HL-60 (cell line): ENCODE data around the gene CAMTA1.

Experiments
- CTCF ChIP-seq: IDR thresholded peaks from one replicate; pipeline ENCODE4 v1.5.1; 2011; ENCODE audit warnings: low read length, control low read depth, inconsistent platforms; ENCODE audit not compliant: insufficient read depth
- GABPA ChIP-seq: IDR thresholded peaks from 2 replicates; pipeline ENCODE4 v1.6.1; 2012; ENCODE audit warnings: low read depth
- POLR2AphosphoS5 ChIP-seq: IDR thresholded peaks from 2 replicates; pipeline ENCODE4 v1.6.1; 2012; ENCODE audit warnings: low read depth
- REST ChIP-seq: IDR thresholded peaks from 2 replicates; pipeline ENCODE4 v1.6.1; 2012; ENCODE audit warnings: low read depth; ENCODE audit not compliant: insufficient replicate concordance
- SPI1 ChIP-seq: IDR thresholded peaks from 2 replicates; pipeline ENCODE4 v1.6.1; 2012; ENCODE audit warnings: low read depth, mild to moderate bottlenecking, borderline replicate concordance

- TF ChIP-seq CTCF: peak; percentile 15
- no peak for TF ChIP-seq POLR2AphosphoS5
- no peak for TF ChIP-seq GABPA
- no peak for TF ChIP-seq SPI1
- TF ChIP-seq REST: no peak
These were observed 257.3 kb downstream of the CAMTA1 start for GRCh38 chr1:7042322-7043190.
